PC-9 (cell line): ENCODE measurements around the gene TEC. TPM values are rescaled to one million over a fixed set of nuclear protein-coding genes. Genes with fewer than 3 reads are reported as not detected.
A peak's percentile ranks its signal among the peaks of the same experiment; 100 is the strongest.
"Not testable (repeated sequence)": the region's sequence is repeated elsewhere in the genome, so short reads cannot be mapped to it uniquely, and the experiment has no call there.

Source experiments
- BruUV-seq: library from RNA; stranded (reverse); fragments of 400-500 nt; replicated peaks from 2 replicates; lab custom pipeline; 2021; lab: Mats Ljungman, UMichigan
- CTCF ChIA-PET: fragments of 300-600 bp; sonication (Branson Sonifier 250); formaldehyde crosslinking; loops from one replicate; lab custom pipeline; 2022; ENCODE audit warnings: antibody characterized with exemption; lab: Charles Lee
- POLR2A ChIA-PET: fragments of 300-600 bp; sonication (Branson Sonifier 250); formaldehyde crosslinking; loops from one replicate; lab custom pipeline; 2022; ENCODE audit warnings: antibody characterized with exemption; ENCODE audit not compliant: unreplicated experiment; lab: Charles Lee
- DNase-seq, 2 experiments: peaks; one replicate each; pipeline versions ENCODE4 v3.0.0 to v3.0.0-alpha.2; 2015 to 2022; ENCODE audit warnings: mixed read lengths in 1 of 2
- H2AFZ ChIP-seq: fragments of 200-600 bp; sonication (generic); 2 replicates; pipeline ENCODE4 v1.8.1; 2017; ENCODE audit warnings: antibody characterized with exemption
- H3F3A ChIP-seq: fragments of 200-600 bp; sonication (generic); 2 replicates; pipeline ENCODE4 v1.8.1; 2017; ENCODE audit warnings: antibody characterized with exemption, mild to moderate bottlenecking, low read depth; ENCODE audit not compliant: insufficient read depth
- H3K27ac ChIP-seq: fragments of 200-600 bp; sonication (generic); 2 replicates; pipeline ENCODE4 v1.6.1; 2016; ENCODE audit warnings: mixed run types
- H3K27me3 ChIP-seq: fragments of 200-600 bp; sonication (generic); 2 replicates; pipeline ENCODE4 v1.6.1; 2016; ENCODE audit warnings: low read depth, mixed run types; ENCODE audit not compliant: insufficient read depth
- H3K36me3 ChIP-seq: fragments of 200-600 bp; sonication (generic); 2 replicates; pipeline ENCODE4 v1.6.1; 2016; ENCODE audit warnings: low read depth, mixed run types
- H3K4me1 ChIP-seq: fragments of 200-600 bp; sonication (generic); replicated peaks from 2 replicates; pipeline ENCODE4 v1.6.1; 2016; ENCODE audit warnings: mixed run types; ENCODE audit not compliant: insufficient read depth
- H3K4me2 ChIP-seq: fragments of 200-600 bp; sonication (generic); 2 replicates; pipeline ENCODE4 v1.6.1; 2017; ENCODE audit warnings: mixed run types
- H3K4me3 ChIP-seq: fragments of 200-600 bp; sonication (generic); 2 replicates; pipeline ENCODE4 v1.6.1; 2016; ENCODE audit warnings: mixed run types
- H3K79me2 ChIP-seq: fragments of 200-600 bp; sonication (generic); 2 replicates; pipeline ENCODE4 v1.6.1; 2017; ENCODE audit warnings: low read depth, mixed run types
- H3K9me2 ChIP-seq: fragments of 200-600 bp; sonication (generic); 2 replicates; pipeline ENCODE4 v1.8.1; 2017; ENCODE audit warnings: mild to moderate bottlenecking; ENCODE audit not compliant: insufficient read depth
- H3K9me3 ChIP-seq: fragments of 200-600 bp; sonication (generic); 2 replicates; pipeline ENCODE4 v1.8.1; 2016; ENCODE audit warnings: low read depth; ENCODE audit not compliant: insufficient read depth
- H4K20me1 ChIP-seq: fragments of 200-600 bp; sonication (generic); 2 replicates; pipeline ENCODE4 v1.8.1; 2017; ENCODE audit not compliant: insufficient read depth
- CTCF ChIP-seq: fragments of 200-600 bp; sonication (generic); conservative IDR thresholded peaks from 2 replicates; pipeline ENCODE4 v1.6.1; 2017; ENCODE audit warnings: mixed run types, antibody characterized with exemption, mild to moderate bottlenecking, moderate library complexity
- EZH2 ChIP-seq: fragments of 200-600 bp; sonication (generic); IDR thresholded peaks from 2 replicates; pipeline ENCODE4 v1.8.0; 2017; ENCODE audit warnings: antibody characterized with exemption, low read depth
- intact Hi-C: fragments of 100-400 bp; cut with micrococcal nuclease; formaldehyde crosslinking; loops from one replicate; pipeline ENCODE4 v1.10.0; 2022; ENCODE audit not compliant: unreplicated experiment
- total RNA-seq: library from RNA; stranded (reverse); gene quantifications from 2 replicates; pipeline ENCODE4 v1.2.3, GENCODE V29; 2021

TEC gene
- total RNA-seq, 1 experiment from 2014 or later, result 6.2 TPM

- no peak overlapping the region for H3K4me2 ChIP-seq
- no peaks in the 10 kb centered on the region for H3K9me3 ChIP-seq
- no peaks in the 10 kb centered on the region; the same call in 1 of the 2 replicates for H3K9me2 ChIP-seq
- TF ChIP-seq EZH2 (no peak), CTCF (peak; percentile 75)
- H3K36me3 ChIP-seq, result no peaks in the 10 kb centered on the region
- no peak overlapping the region for H2AFZ ChIP-seq
- no peaks in the 10 kb centered on the region for H4K20me1 ChIP-seq
- no peaks in the 10 kb centered on the region for H3K79me2 ChIP-seq
- POLR2A ChIA-PET, result no interaction called here
- intact Hi-C loops, result loop anchor here (1.0 kb wide), 1 partner anchor 162 kb away; no protein-coding TSS in a partner anchor
- CTCF ChIA-PET, result interaction anchor here (0.5 to 0.7 kb wide), 2 partner anchors 51 to 348 kb away, joined by 7 to 8 read pairs; partner anchors contain the start of gene SLAIN2
- no peak overlapping the region for H3K4me3 ChIP-seq
- BruUV-seq, result no TSS peak
- no peak overlapping the region for H3K27ac ChIP-seq
- no peaks in the 10 kb centered on the region for H3K4me1 ChIP-seq
- no peaks in the 10 kb centered on the region for H3F3A ChIP-seq
- peak; percentile 22 to 37 for DNase-seq
- no peaks in the 10 kb centered on the region for H3K27me3 ChIP-seq
Measured at GRCh38 chr4:48290146-48290772, 20.6 kb upstream of the TEC start.

- H3K36me3 ChIP-seq, H3K4me2 ChIP-seq, H3K9me2 ChIP-seq, H3K9me3 ChIP-seq, H4K20me1 ChIP-seq, H2AFZ ChIP-seq, H3K4me3 ChIP-seq, BruUV-seq, CTCF ChIA-PET, H3K27ac ChIP-seq, POLR2A ChIA-PET, DNase-seq, H3K79me2 ChIP-seq, H3F3A ChIP-seq, H3K4me1 ChIP-seq, H3K27me3 ChIP-seq: not testable (repeated sequence)
- intact Hi-C loops, result loop anchor here (10.0 kb wide), 1 partner anchor 271 kb away; the partner anchor contains the start of genes CNGA1 and NIPAL1
Measured at GRCh38 chr4:48286060-48286459, 16.4 kb upstream of the TEC start.

- H3K4me3 ChIP-seq, H3K9me2 ChIP-seq, H2AFZ ChIP-seq, DNase-seq, H3K4me1 ChIP-seq, CTCF ChIA-PET, H3K4me2 ChIP-seq, H3K27ac ChIP-seq, H3K36me3 ChIP-seq, POLR2A ChIA-PET, H3K79me2 ChIP-seq, H4K20me1 ChIP-seq, H3K27me3 ChIP-seq, H3F3A ChIP-seq, BruUV-seq, H3K9me3 ChIP-seq: not testable (repeated sequence)
- intact Hi-C loops, result loop anchor here (10.0 kb wide), 1 partner anchor 271 kb away; the partner anchor contains the start of genes CNGA1 and NIPAL1
Measured at GRCh38 chr4:48285640-48286039, 16.0 kb upstream of the TEC start.

- H3K9me3 ChIP-seq, result no peaks in the 10 kb centered on the region
- H3K4me2 ChIP-seq, result no peak overlapping the region
- H3K27me3 ChIP-seq, result no peaks in the 10 kb centered on the region
- no peaks in the 10 kb centered on the region for H3K9me2 ChIP-seq
- no peak overlapping the region for H3K27ac ChIP-seq
- H2AFZ ChIP-seq, result no peak overlapping the region
- peaks cover 3% of the 10 kb centered on the region; the same call in 1 of the 2 replicates for H3F3A ChIP-seq
- no peak for TF ChIP-seq EZH2
- TF ChIP-seq CTCF, result no peak
- no peak overlapping the region for H3K4me3 ChIP-seq
- H3K36me3 ChIP-seq, result no peaks in the 10 kb centered on the region
- H3K4me1 ChIP-seq, result peaks cover 2% of the 10 kb centered on the region; the same call in 1 of the 2 replicates
- H3K79me2 ChIP-seq, result no peaks in the 10 kb centered on the region
- BruUV-seq, result no TSS peak
- ChIA-PET CTCF (no interaction called here), POLR2A (no interaction called here)
- no peak for DNase-seq
- no peaks in the 10 kb centered on the region for H4K20me1 ChIP-seq
- intact Hi-C loops, result no loop called here
Measured at GRCh38 chr4:48275686-48276085, 6.0 kb upstream of the TEC start.
